ENCODE results near the gene PUS1. TPM values are rescaled to one million over a fixed set of nuclear protein-coding genes. Genes with fewer than 3 reads are reported as not detected.

The PUS1 gene
- total RNA-seq, 1 experiment from 2014 or later: 36.4 TPM

DNA sequence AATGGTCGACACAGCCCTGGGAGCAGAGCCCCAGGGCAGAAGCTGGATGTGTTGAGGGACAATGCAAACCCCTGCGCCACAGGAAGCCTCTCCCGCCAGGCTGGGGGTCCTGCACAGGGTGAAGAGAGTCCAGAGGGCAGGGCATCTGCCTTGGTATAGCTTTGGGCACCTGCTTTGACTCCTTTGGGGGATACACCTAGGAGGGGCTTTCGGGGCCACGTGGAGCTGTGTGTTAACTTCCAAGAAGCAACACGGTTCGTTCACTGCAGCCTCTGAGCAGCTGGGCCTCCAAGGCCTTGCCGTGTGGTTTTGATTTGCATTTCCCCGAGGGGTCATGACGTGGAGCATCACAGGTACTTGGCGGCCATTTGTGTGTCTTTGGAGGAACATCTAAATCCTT lies 5.8 kb upstream of the PUS1 start:
- in situ Hi-C loops (cut with HindIII; ENCODE audit: low pct_unique_long_range_greater_than_20kb, low sequenced_read_pairs): no loop called here
- DNase-seq (ENCODE audit: low read depth): no peak

DNA sequence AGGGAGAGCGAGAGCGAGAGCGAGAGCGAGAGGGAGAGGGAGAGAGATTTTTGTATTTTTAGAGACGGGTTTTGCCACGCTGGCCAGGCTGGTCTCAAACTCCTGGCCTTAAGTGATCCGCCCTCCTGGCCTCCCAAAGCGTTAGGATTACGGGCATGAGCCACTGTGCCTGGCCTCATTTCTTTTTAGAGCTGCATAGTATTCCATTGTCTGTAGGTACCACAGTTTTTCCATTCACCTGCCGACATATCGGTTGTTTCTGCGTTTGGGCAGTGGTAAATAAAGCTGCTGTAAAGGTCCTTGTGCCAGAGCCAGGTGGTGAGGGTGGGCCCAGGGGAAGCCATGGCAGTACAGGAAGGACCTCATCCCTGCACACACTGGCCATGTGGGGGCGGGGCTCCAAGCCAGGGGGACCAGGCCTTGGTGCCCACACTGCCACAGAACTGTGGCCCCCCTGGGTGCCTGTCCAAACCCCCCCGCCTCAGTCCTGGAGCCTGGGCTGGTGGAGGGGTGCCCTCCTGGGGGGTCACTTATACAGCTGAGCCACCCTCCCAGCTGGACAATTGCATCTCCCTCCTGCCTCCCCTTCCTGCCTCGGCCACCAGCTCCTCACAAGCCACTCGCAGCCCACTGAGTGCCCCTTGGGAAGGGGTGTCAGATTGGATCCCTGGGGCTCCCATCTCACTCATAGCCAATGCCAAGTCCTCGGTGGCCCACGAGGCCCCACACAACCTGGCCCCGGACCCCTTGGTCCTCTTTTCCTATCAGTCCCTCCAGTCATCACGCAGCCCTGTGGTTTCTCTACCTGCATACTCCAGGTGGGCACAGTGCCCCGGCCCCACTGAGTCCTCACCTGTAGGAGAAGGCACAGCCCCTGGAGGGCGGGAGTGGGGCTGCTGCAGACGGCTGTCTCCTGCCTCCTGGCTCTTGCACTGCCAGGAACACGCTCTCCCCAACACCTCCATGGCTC lies 1.7 kb upstream of the PUS1 start:
- DNase-seq (ENCODE audit: low read depth): no peak
- in situ Hi-C loops (cut with HindIII; ENCODE audit: low pct_unique_long_range_greater_than_20kb, low sequenced_read_pairs): no loop called here

DNA sequence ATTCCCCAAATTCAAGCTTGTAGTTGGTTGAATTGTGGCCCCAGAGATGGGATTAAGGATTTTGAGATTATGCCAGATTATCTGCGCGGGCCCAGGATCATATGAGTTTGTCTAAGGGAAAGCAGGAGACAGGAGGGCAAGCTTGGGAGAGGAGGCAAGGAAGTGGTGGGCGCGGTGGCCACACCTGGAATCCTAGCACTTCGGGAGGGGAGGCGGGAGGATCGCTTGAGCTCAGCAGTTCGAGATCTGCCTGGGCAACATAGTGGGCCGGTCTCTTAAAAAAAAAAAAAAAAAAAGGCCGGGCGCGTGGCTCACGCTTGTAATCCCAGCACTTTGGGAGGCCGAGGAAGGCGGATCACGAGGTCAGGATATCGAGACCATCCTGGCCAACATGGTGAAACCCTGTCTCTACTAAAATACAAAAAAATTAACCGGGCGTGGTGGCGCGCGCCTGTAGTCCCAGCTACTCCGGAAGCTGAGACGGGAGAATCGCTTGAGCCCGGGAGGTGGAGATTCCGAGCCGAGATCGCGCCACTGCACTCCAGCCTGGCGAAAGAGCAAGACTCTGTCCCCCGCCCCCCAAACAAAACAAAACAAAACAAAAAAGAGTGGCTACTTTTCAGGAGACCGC lies 881 bp upstream of the PUS1 start:
- in situ Hi-C loops (cut with HindIII; ENCODE audit: low pct_unique_long_range_greater_than_20kb, low sequenced_read_pairs): no loop called here
- DNase-seq (ENCODE audit: low read depth): no peak

DNA sequence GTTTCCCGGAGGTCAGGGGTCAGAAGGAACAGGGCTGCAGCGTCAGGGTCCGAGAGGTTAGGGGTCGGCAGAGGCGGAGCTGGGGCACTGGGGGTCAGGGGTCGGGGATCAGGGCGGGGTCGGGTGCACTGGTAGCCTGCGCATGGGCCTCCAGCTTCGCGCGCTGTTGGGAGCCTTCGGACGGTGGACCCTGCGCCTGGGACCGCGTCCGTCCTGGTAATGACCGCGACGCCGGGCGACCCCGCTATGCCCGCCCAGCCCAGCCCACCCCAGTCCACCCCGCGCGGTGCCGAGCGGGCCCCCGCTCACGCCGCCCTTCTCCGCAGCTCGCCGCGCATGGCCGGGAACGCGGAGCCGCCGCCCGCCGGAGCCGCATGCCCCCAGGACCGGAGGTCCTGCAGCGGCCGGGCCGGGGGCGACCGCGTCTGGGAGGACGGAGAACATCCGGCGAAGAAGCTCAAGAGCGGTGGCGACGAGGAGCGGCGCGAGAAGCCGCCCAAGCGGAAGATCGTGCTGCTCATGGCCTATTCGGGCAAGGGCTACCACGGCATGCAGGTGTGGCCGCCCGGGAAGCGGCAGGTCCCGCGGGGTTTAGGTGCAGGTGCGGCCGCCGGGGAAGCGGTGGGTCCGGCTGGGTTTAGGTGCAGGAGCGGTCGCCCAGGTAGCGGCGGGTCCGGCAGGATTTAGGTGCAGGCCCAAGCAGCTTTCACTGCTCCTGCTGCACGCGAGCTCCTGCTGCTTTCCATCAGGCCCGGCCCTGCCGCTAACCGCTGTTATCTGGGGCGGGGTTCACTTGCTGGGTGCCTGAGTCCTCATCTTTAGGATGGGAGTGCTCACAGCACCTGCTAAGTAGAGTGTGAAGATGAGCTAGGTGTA lies 743 bp downstream of the PUS1 start:
- in situ Hi-C loops (cut with HindIII; ENCODE audit: low pct_unique_long_range_greater_than_20kb, low sequenced_read_pairs): no loop called here
- peak; percentile 30 for DNase-seq (ENCODE audit: low read depth)

DNA sequence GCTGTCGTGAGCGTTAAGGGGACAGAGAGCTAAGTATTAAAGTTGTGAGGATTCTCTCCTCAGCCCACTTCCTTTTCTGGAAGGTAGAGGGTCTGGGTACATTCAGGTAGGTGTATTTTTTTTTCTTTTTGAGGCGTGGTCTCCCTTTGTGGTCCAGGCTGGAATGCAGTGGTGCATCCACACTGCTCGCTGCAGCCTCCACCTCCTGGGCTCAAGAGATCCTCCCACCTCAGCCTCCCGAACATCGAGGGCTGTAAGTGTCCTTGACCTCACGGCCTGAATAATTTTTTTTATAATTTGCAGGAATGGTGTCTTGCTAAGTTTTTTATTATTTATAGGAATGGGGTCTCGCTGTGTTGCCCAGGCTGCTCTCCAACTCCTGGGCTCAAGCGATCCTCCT lies 1.4 kb downstream of the PUS1 start:
- in situ Hi-C loops (cut with HindIII; ENCODE audit: low pct_unique_long_range_greater_than_20kb, low sequenced_read_pairs): no loop called here
- DNase-seq (ENCODE audit: low read depth): no peak

- in situ Hi-C loops (cut with HindIII; ENCODE audit: low pct_unique_long_range_greater_than_20kb, low sequenced_read_pairs): no loop called here
- DNase-seq (ENCODE audit: low read depth): no peak
Measured at GRCh38 chr12:131933387-131933786, 4.3 kb downstream of the PUS1 start.

- in situ Hi-C loops (cut with HindIII; ENCODE audit: low pct_unique_long_range_greater_than_20kb, low sequenced_read_pairs): no loop called here
- DNase-seq (ENCODE audit: low read depth): no peak
Measured at GRCh38 chr12:131934535-131934934, 5.5 kb downstream of the PUS1 start.

DNA sequence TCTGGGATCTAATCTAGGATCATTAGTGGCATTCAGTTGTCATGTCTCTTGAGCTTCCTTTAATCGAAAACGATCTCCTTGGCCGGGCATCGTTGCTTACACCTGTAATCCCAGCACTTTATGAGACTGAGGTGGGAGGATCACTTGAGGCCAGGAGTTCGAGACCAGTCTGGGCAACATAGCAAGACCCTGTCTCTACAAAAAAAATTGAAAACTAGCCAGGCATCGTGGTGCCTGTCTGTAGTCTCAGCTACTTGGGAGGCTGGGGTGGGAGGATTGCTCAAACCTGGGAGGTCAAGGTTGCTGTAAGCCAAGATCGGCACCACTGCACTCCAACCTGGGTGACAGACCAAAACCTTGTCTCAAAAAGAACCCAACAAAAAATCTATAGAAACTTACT lies 9.0 kb downstream of the PUS1 start:
- in situ Hi-C loops (cut with HindIII; ENCODE audit: low pct_unique_long_range_greater_than_20kb, low sequenced_read_pairs): no loop called here
- no peak for DNase-seq (ENCODE audit: low read depth)

GRCh38 chr12:131939007-131939406 lies 9.9 kb downstream of the PUS1 start:
- in situ Hi-C loops (cut with HindIII; ENCODE audit: low pct_unique_long_range_greater_than_20kb, low sequenced_read_pairs): no loop called here
- no peak for DNase-seq (ENCODE audit: low read depth)

DNA sequence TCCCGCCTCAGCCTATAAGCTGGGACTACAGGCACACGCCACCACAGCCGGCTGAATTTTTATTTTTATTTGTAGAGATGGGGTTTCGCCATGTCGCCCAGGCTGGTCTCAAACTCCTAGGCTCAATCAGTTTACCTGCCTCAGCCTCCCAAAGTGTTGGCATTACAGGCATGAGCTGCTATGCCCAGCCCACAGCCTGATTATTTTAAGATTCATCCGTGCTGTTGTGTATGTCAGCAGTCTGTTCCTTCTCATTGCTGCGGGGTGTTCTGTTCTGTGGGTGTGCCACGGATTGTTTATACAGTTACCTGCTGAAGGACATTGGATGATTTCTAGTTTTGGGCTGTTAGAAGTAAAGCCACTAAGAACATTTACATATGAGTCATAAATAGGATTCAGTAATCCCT lies 11.1 kb downstream of the PUS1 start:
- DNase-seq (ENCODE audit: low read depth): no peak
- in situ Hi-C loops (cut with HindIII; ENCODE audit: low pct_unique_long_range_greater_than_20kb, low sequenced_read_pairs): no loop called here

DNA sequence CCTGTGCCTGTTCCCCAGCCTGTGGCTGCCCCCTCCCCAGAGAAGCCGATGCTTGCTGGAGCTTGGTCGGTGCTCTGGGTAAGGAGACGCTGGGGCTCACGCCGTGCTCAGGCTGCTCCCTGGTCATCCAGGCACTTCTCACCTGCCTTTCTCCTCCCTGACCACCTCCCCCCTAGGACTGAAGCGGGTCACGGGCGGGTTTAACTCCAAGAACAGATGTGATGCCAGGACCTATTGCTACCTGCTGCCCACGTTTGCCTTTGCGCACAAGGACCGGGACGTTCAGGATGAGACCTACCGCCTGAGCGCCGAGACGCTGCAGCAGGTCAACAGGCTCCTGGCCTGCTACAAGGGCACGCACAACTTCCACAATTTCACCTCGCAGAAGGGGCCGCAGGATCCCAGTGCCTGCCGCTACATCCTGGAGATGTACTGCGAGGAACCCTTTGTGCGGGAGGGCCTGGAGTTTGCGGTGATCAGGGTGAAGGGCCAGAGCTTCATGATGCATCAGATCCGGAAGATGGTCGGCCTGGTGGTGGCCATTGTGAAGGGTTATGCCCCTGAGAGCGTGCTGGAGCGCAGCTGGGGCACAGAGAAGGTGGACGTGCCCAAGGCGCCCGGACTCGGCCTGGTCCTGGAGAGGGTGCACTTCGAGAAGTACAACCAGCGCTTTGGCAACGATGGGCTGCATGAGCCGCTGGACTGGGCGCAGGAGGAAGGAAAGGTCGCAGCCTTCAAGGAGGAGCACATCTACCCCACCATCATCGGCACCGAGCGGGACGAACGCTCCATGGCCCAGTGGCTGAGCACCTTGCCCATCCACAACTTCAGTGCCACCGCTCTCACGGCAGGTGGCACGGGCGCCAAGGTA lies 12.3 kb downstream of the PUS1 start:
- DNase-seq (ENCODE audit: low read depth): no peak
- in situ Hi-C loops (cut with HindIII; ENCODE audit: low pct_unique_long_range_greater_than_20kb, low sequenced_read_pairs): no loop called here

GRCh38 chr12:131941987-131942341 lies 12.9 kb downstream of the PUS1 start:
- in situ Hi-C loops (cut with HindIII; ENCODE audit: low pct_unique_long_range_greater_than_20kb, low sequenced_read_pairs): no loop called here
- DNase-seq (ENCODE audit: low read depth): no peak

- in situ Hi-C loops (cut with HindIII; ENCODE audit: low pct_unique_long_range_greater_than_20kb, low sequenced_read_pairs): no loop called here
- DNase-seq (ENCODE audit: low read depth): no peak
Measured at GRCh38 chr12:131942671-131943070, 13.6 kb downstream of the PUS1 start.

- in situ Hi-C loops (cut with HindIII; ENCODE audit: low pct_unique_long_range_greater_than_20kb, low sequenced_read_pairs): no loop called here
- no peak for DNase-seq (ENCODE audit: low read depth)
Measured at GRCh38 chr12:131943389-131943788, 14.3 kb downstream of the PUS1 start.

GRCh38 chr12:131943876-131944275 lies 14.8 kb downstream of the PUS1 start:
- in situ Hi-C loops (cut with HindIII; ENCODE audit: low pct_unique_long_range_greater_than_20kb, low sequenced_read_pairs): no loop called here
- no peak for DNase-seq (ENCODE audit: low read depth)

DNA sequence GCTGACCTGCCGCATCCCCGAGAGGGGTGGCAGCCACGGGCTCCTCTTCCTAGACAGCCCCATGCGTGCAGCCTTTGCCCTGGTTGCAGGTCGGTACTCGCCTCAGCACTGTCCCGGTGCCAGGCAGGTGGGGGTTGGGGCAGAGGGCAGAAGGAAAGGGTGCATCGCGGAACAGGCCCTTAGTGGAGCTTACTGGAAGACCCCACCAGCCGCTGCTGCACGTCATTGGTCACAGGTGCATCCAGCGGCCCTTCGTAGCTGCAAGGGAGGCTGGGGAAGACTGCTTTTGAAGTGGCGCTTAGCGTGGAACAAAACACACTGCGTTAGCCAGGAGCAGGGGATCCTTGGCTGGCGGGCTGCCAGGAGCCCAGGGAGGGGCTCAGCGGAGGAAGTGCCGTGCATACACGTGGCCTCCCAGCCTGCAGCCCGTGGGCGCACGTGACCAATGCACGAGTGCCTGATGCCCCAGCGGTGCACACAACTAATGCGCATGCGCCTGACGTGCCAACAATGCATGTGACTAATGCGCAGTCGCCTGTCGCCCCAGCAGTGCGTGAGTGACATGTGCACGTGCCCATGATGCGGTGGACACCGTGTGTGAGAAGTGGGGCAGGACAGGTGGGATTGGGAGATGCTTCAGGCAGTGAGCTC lies 15.7 kb downstream of the PUS1 start:
- in situ Hi-C loops (cut with HindIII; ENCODE audit: low pct_unique_long_range_greater_than_20kb, low sequenced_read_pairs): no loop called here

DNA sequence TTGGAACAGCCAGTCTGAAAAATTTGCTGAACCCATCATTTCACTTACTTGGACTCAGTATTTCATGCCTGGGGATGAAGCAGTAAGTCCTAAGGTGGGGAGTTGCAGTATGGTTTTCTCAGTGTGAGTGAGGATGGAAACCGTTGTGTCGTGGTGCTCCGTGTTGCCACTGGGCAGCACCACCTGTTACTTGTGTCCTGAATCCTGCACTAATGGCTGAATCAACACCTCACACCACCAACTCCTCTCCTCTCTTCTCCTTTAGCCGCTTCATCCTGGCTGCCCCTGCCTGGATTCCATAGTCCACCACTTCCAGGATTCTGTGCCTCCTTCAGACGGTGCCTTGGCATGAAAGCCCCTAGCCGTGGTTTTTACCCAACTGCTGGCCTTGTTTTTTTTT lies 17.7 kb downstream of the PUS1 start:
- no peak for DNase-seq (ENCODE audit: low read depth)
- in situ Hi-C loops (cut with HindIII; ENCODE audit: low pct_unique_long_range_greater_than_20kb, low sequenced_read_pairs): no loop called here

More for the DNA sequence above, 15.7 kb downstream of the PUS1 start:
- no peak for DNase-seq (ENCODE audit: low read depth)

Measured in Caki2 (cell line).